Mesothelial cell of epicardium (in vitro differentiated cells): ENCODE results near the gene ANO6. TPM values are rescaled to one million over a fixed set of nuclear protein-coding genes. Genes with fewer than 3 reads are reported as not detected.

Source experiments
- DNase-seq, 2 experiments: peaks; one replicate each; pipeline ENCODE4 v3.0.0; 2021; ENCODE audit warnings: low spot score in 2 of 2; ENCODE audit not compliant: unreplicated experiment in 2 of 2
- H3K27ac Mint-ChIP-seq: 2 replicates; pipeline ENCODE4 v1.8.0; 2021; ENCODE audit warnings: mixed read lengths
- H3K27me3 Mint-ChIP-seq: 2 replicates; pipeline ENCODE4 v1.8.0; 2021; ENCODE audit warnings: low read depth, mixed read lengths
- H3K36me3 Mint-ChIP-seq: 2 replicates; pipeline ENCODE4 v1.8.0; 2021; ENCODE audit warnings: mixed read lengths
- H3K4me1 Mint-ChIP-seq: 2 replicates; pipeline ENCODE4 v1.8.0; 2021; ENCODE audit warnings: mixed read lengths
- H3K4me3 Mint-ChIP-seq: 2 replicates; pipeline ENCODE4 v1.8.0; 2021; ENCODE audit warnings: mild to moderate bottlenecking, moderate library complexity, mixed read lengths
- H3K9me3 Mint-ChIP-seq: 2 replicates; pipeline ENCODE4 v1.8.0; 2021; ENCODE audit warnings: mixed read lengths
- total RNA-seq: library from RNA; stranded (reverse); gene quantifications from 3 replicates; pipeline ENCODE4 v1.2.1, GENCODE V29; 2021
- TF ChIP-seq, protein P1 (sequence below): fragments of 200-600 bp; sonication (generic); IDR thresholded peaks from one replicate; pipeline ENCODE4 v1.5.0; 2021; ENCODE audit warnings: antibody characterized with exemption; ENCODE audit not compliant: unreplicated experiment

Gene ANO6
- total RNA-seq, 1 donor from 2014 or later = 41.1 TPM

GRCh38 chr12:45217846-45218245 lies 2.0 kb downstream of the ANO6 start:
- peaks cover 36% of the 10 kb centered on the region for H3K4me1 Mint-ChIP-seq
- peaks cover 7% of the 10 kb centered on the region for H3K36me3 Mint-ChIP-seq
- H3K4me3 Mint-ChIP-seq = peak overlapping the region; percentile 84
- peak overlapping the region; percentile 54 for H3K27ac Mint-ChIP-seq
- TF ChIP-seq, protein P1, sequence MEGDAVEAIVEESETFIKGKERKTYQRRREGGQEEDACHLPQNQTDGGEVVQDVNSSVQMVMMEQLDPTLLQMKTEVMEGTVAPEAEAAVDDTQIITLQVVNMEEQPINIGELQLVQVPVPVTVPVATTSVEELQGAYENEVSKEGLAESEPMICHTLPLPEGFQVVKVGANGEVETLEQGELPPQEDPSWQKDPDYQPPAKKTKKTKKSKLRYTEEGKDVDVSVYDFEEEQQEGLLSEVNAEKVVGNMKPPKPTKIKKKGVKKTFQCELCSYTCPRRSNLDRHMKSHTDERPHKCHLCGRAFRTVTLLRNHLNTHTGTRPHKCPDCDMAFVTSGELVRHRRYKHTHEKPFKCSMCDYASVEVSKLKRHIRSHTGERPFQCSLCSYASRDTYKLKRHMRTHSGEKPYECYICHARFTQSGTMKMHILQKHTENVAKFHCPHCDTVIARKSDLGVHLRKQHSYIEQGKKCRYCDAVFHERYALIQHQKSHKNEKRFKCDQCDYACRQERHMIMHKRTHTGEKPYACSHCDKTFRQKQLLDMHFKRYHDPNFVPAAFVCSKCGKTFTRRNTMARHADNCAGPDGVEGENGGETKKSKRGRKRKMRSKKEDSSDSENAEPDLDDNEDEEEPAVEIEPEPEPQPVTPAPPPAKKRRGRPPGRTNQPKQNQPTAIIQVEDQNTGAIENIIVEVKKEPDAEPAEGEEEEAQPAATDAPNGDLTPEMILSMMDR = no peak
- H3K27me3 Mint-ChIP-seq = no peaks in the 10 kb centered on the region
- H3K9me3 Mint-ChIP-seq = peaks cover 6% of the 10 kb centered on the region
- DNase-seq = no peak

- Mint-ChIP-seq H3K36me3 (peaks cover 7% of the 10 kb centered on the region), H3K27ac (no peak overlapping the region), H3K4me1 (peaks cover 42% of the 10 kb centered on the region), H3K27me3 (no peaks in the 10 kb centered on the region), H3K9me3 (peaks cover 6% of the 10 kb centered on the region), H3K4me3 (no peak overlapping the region)
- TF ChIP-seq, protein P1 = no peak
- no peak for DNase-seq
Measured at GRCh38 chr12:45219621-45220020, 3.7 kb downstream of the ANO6 start.

- Mint-ChIP-seq H3K27me3 (no peaks in the 10 kb centered on the region), H3K4me1 (peaks cover 38% of the 10 kb centered on the region), H3K9me3 (peaks cover 6% of the 10 kb centered on the region), H3K36me3 (peaks cover 7% of the 10 kb centered on the region), H3K27ac (no peak overlapping the region), H3K4me3 (no peak overlapping the region)
- no peak for DNase-seq
- TF ChIP-seq, protein P1 = no peak
Measured at GRCh38 chr12:45220363-45220931, 4.6 kb downstream of the ANO6 start.

GRCh38 chr12:45220969-45221368 lies 5.1 kb downstream of the ANO6 start:
- TF ChIP-seq, protein P1 = no peak
- Mint-ChIP-seq H3K4me1 (peaks cover 38% of the 10 kb centered on the region), H3K27ac (no peak overlapping the region), H3K27me3 (no peaks in the 10 kb centered on the region), H3K36me3 (peaks cover 8% of the 10 kb centered on the region), H3K9me3 (peaks cover 6% of the 10 kb centered on the region), H3K4me3 (no peak overlapping the region)
- no peak for DNase-seq

DNA sequence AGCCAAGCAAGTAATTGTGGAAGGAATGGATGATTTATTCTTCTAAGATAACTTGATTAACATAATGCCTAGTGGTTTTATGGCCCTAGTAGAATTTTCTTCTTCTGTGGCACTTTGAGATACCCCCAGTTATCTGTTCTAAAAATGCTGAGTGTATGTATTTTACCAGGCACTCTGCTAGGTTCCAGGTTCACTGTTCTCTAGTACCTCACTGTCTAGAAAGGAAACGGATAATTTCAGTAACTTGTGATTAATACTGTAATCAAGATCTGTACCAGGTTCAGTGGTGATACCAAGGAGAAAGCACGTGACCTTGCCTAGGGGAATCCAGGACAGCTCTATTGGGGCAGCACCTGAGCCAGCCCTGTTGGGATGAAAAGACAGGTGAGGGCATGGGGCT lies 8.0 kb downstream of the ANO6 start:
- TF ChIP-seq, protein P1 = no peak
- H3K36me3 Mint-ChIP-seq = peaks cover 11% of the 10 kb centered on the region

DNA sequence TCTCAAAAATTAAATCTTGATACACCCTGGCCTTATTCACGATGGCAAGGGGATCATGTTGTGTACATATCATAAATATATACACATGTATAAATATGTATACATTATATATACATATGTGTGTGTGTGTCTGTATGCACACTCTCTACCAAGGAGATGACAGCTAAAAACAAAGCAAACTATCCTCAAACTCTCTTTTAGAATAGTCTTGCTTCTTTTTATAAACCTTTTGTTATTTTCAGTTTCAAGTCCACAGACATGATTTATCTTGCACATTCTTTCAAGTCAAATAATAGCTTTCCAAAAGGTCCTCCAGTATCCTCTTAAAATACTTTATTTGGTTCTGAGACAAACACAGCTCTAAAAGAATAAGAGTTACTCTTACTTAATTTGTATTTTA lies 8.4 kb downstream of the ANO6 start:
- H3K36me3 Mint-ChIP-seq = peaks cover 11% of the 10 kb centered on the region
- H3K4me3 Mint-ChIP-seq = no peak overlapping the region

More for the DNA sequence above, 8.0 kb downstream of the ANO6 start:
- Mint-ChIP-seq H3K27ac (no peak overlapping the region), H3K4me3 (no peak overlapping the region), H3K9me3 (peaks cover 6% of the 10 kb centered on the region), H3K4me1 (peaks cover 23% of the 10 kb centered on the region), H3K27me3 (no peaks in the 10 kb centered on the region)
- DNase-seq = no peak

More for the DNA sequence above, 8.4 kb downstream of the ANO6 start:
- H3K9me3 Mint-ChIP-seq = peaks cover 6% of the 10 kb centered on the region
- TF ChIP-seq, protein P1 = no peak
- H3K27ac Mint-ChIP-seq = peak overlapping the region; percentile 43
- H3K4me1 Mint-ChIP-seq = peaks cover 23% of the 10 kb centered on the region
- no peaks in the 10 kb centered on the region for H3K27me3 Mint-ChIP-seq
- DNase-seq = no peak
